Esophagus muscularis mucosa (tissue), 4 donors: Measurements from ENCODE around the gene ZBTB7C. TPM values are rescaled to one million over a fixed set of nuclear protein-coding genes. Genes with fewer than 3 reads are reported as not detected.

Experiments used
- DNase-seq: peaks from one replicate; pipeline ENCODE4 v3.0.0-alpha.2; 2017; ENCODE audit errors: extremely low spot score
- H3K27ac ChIP-seq, 4 donors: fragments of 200-600 bp; sonication (generic); replicated peaks in 1 of 4; 1 replicate in 3 of 4; 2 replicates in 1 of 4; pipeline ENCODE4 v1.5.1; 2016 to 2019; ENCODE audit warnings: mild to moderate bottlenecking in 1 of 4
- H3K27me3 ChIP-seq, 4 donors: fragments of 200-600 bp; sonication (generic); one replicate each; pipeline versions ENCODE4 v1.5.1 to v1.6.0; 2016 to 2019
- H3K36me3 ChIP-seq, 4 donors: fragments of 200-600 bp; sonication (generic); one replicate each; pipeline ENCODE4 v1.5.1; 2016 to 2019
- H3K4me1 ChIP-seq, 4 donors: fragments of 200-600 bp; sonication (generic); one replicate each; pipeline ENCODE4 v1.5.1; 2016 to 2019
- H3K4me3 ChIP-seq, 4 donors: fragments of 200-600 bp; sonication (generic); 1 replicate in 2 of 4; 2 replicates in 2 of 4; pipeline ENCODE4 v1.5.1; 2016 to 2019; ENCODE audit warnings: mild to moderate bottlenecking in 4 of 4, moderate library complexity in 1 of 4
- H3K9me3 ChIP-seq, 4 donors: fragments of 200-600 bp; sonication (generic); 1 replicate in 3 of 4; 2 replicates in 1 of 4; pipeline ENCODE4 v1.5.1; 2016 to 2019
- CTCF ChIP-seq, 3 experiments: fragments of 200-600 bp in 2 of 3; fragments of 450-650 bp in 1 of 3; sonication (generic) in 2 of 3; IDR thresholded peaks; one replicate each; pipeline ENCODE4 v1.5.1; 2017 to 2019; ENCODE audit warnings: antibody characterized with exemption in 3 of 3, mild to moderate bottlenecking in 2 of 3, moderate library complexity in 1 of 3
- EP300 ChIP-seq: sonication (generic); formaldehyde crosslinking; IDR thresholded peaks from one replicate; pipeline ENCODE4 v1.6.1; 2017; ENCODE audit warnings: antibody characterized with exemption
- POLR2A ChIP-seq: fragments of 450-650 bp; IDR thresholded peaks from one replicate; pipeline ENCODE4 v1.6.1; 2017; ENCODE audit warnings: antibody characterized with exemption, moderate library complexity, mild to moderate bottlenecking, low read depth
- POLR2AphosphoS5 ChIP-seq, 2 donors: sonication (generic); formaldehyde crosslinking; IDR thresholded peaks; one replicate each; pipeline ENCODE4 v1.6.1; 2017; ENCODE audit warnings: antibody characterized with exemption in 2 of 2
- WGBS: methylation state at CpG from one replicate; pipeline ENCODE4 v1.1.5; 2018; 5-methylcytosine and 5-hydroxymethylcytosine counted together
- intact Hi-C: fragments of 100-400 bp; cut with DNase I; formaldehyde crosslinking; loops from one replicate; pipeline ENCODE4 v1.15.1; 2023
- total RNA-seq, 4 donors: library from RNA; depleted of rRNA; stranded (reverse); fragments of >200 nt; gene quantifications; one replicate each; pipeline versions ENCODE4 v1.1.0 to v1.2.1, GENCODE V29; 2016

The ZBTB7C gene
- total RNA-seq, 4 donors from 2014 or later = 6.3 to 13.2 (median 9.1) TPM

- DNase-seq = no peak
- H3K4me1 ChIP-seq = peaks cover 23 to 39% (median 37%) of the 10 kb centered on the region in 4 donors
- intact Hi-C loops = loop anchor here (10.0 kb wide), 1 partner anchor 307 kb away; no protein-coding TSS in a partner anchor
Measured at GRCh38 chr18:48027401-48027963, 381.7 kb downstream of the ZBTB7C start.

GRCh38 chr18:48026216-48026615 is 383.0 kb downstream of the ZBTB7C start:
- Histone ChIP-seq H3K36me3 (no peaks in the 10 kb centered on the region), H3K9me3 (no peaks in the 10 kb centered on the region), H3K4me1 (peaks cover 23 to 41% (median 38%) of the 10 kb centered on the region in 4 donors), H3K27ac (no peak overlapping the region), H3K27me3 (peaks cover 0 to 13% (median 0%) of the 10 kb centered on the region in 4 donors), H3K4me3 (no peak overlapping the region)
- TF ChIP-seq EP300 (no peak), POLR2A (no peak), POLR2AphosphoS5 (IDR thresholded peaks at IDR 0.05) (no peak), CTCF (IDR thresholded peaks at IDR 0.05) (no peak)
- WGBS = 94% methylated on average over 8 of the region's 8 CpGs
- intact Hi-C loops = loop anchor here (10.0 kb wide), 1 partner anchor 309 kb away; no protein-coding TSS in a partner anchor
- DNase-seq = no peak

More at GRCh38 chr18:48027401-48027963, 381.7 kb downstream of the ZBTB7C start:
- H3K27ac ChIP-seq = peak overlapping the region; percentile 46 to 56 (median 51)
- H3K36me3 ChIP-seq = no peaks in the 10 kb centered on the region
- no peaks in the 10 kb centered on the region for H3K9me3 ChIP-seq
- H3K27me3 ChIP-seq = peaks cover 0 to under 1% (median 0%) of the 10 kb centered on the region in 4 donors
- H3K4me3 ChIP-seq = no peak overlapping the region
- WGBS = 36% methylated on average over 7 of the region's 7 CpGs
- no peak for TF ChIP-seq CTCF (IDR thresholded peaks at IDR 0.05)
- no peak for TF ChIP-seq EP300
- TF ChIP-seq POLR2A = no peak
- no peak for TF ChIP-seq POLR2AphosphoS5 (IDR thresholded peaks at IDR 0.05)

GRCh38 chr18:48024881-48025660 is 384.1 kb downstream of the ZBTB7C start:
- WGBS = 92% methylated on average over 7 of the region's 7 CpGs
- Histone ChIP-seq H3K27ac (no peak overlapping the region), H3K36me3 (no peaks in the 10 kb centered on the region), H3K27me3 (peaks cover 0 to 14% (median 0%) of the 10 kb centered on the region in 4 donors), H3K4me3 (no peak overlapping the region), H3K4me1 (peaks cover 23 to 41% (median 37%) of the 10 kb centered on the region in 4 donors), H3K9me3 (no peaks in the 10 kb centered on the region)
- intact Hi-C loops = loop anchor here (5.0 to 10.0 kb wide), 3 partner anchors 93 to 310 kb away; partner anchors contain the start of gene SMAD2
- TF ChIP-seq POLR2AphosphoS5 (IDR thresholded peaks at IDR 0.05) = no peak
- no peak for DNase-seq

- intact Hi-C loops = loop anchor here (5.0 to 10.0 kb wide), 3 partner anchors 92 to 311 kb away; partner anchors contain the start of gene SMAD2
- WGBS = 63% methylated on average over 4 of the region's 4 CpGs
Measured at GRCh38 chr18:48024009-48024512, 385.1 kb downstream of the ZBTB7C start.

More at GRCh38 chr18:48024009-48024512, 385.1 kb downstream of the ZBTB7C start:
- peaks cover 23 to 41% (median 37%) of the 10 kb centered on the region in 4 donors for H3K4me1 ChIP-seq
- H3K36me3 ChIP-seq = no peaks in the 10 kb centered on the region
- no peaks in the 10 kb centered on the region for H3K9me3 ChIP-seq
- H3K4me3 ChIP-seq = no peak overlapping the region
- no peak for TF ChIP-seq EP300
- TF ChIP-seq CTCF (IDR thresholded peaks at IDR 0.05) = no peak
- no peak for TF ChIP-seq POLR2AphosphoS5 (IDR thresholded peaks at IDR 0.05)
- peaks cover 0 to 14% (median 0%) of the 10 kb centered on the region in 4 donors for H3K27me3 ChIP-seq
- no peak for DNase-seq
- no peak overlapping the region for H3K27ac ChIP-seq
